GM12878 (cell line): ENCODE measurements around the gene EHBP1. TPM values are rescaled to one million over a fixed set of nuclear protein-coding genes. Genes with fewer than 3 reads are reported as not detected.

Experiments used
- ATAC-seq: fragments of 200-7000 bp; cut with Tn5 transposase; 3 replicates; pipeline ENCODE4 v1.9.1; 2020; ENCODE audit warnings: mild to moderate bottlenecking, moderate library complexity
- BruUV-seq: library from RNA; stranded (reverse); fragments of 400-500 nt; replicated peaks from 2 replicates; lab custom pipeline; 2021; lab: Mats Ljungman, UMichigan
- CTCF ChIA-PET: fragments of 300-600 bp; sonication (Branson Sonifier 250); formaldehyde crosslinking; extraction: SDS; loops from one replicate; lab custom pipeline; 2021; ENCODE audit warnings: inconsistent platforms; lab: Yijun Ruan, JAX
- POLR2A ChIA-PET: fragments of 350-600 bp; formaldehyde crosslinking; extraction: SDS; loops from one replicate; lab custom pipeline; 2021; ENCODE audit warnings: inconsistent platforms; lab: Charles Lee
- RAD21 ChIA-PET: fragments of 300-600 bp; sonication (Branson Sonifier 250); formaldehyde crosslinking; loops from one replicate; lab custom pipeline; 2023; ENCODE audit warnings: antibody characterized with exemption; ENCODE audit not compliant: unreplicated experiment; lab: Charles Lee
- SMC1A ChIA-PET: fragments of 300-600 bp; sonication (Branson Sonifier 250); formaldehyde crosslinking; loops from one replicate; lab custom pipeline; 2023; ENCODE audit not compliant: unreplicated experiment, uncharacterized antibody; lab: Charles Lee
- DNase-seq: peaks from one replicate; pipeline ENCODE4 v3.0.0-alpha.2; 2011; ENCODE audit warnings: low read depth, low spot score
- FAIRE-seq: peaks from 3 replicates; lab custom pipeline; 2011; peaks lifted over from hg19 to GRCh38; lab: Jason Lieb, UNC
- H2AFZ ChIP-seq: 2 replicates; pipeline ENCODE4 v1.6.0; 2011; ENCODE audit warnings: low read depth, low read length, control low read depth; ENCODE audit not compliant: control insufficient read depth
- H3K27ac ChIP-seq: 2 replicates; pipeline ENCODE4 v1.5.1; 2011; ENCODE audit warnings: control low read depth; ENCODE audit not compliant: control insufficient read depth, insufficient read depth
- H3K27me3 ChIP-seq, 2 experiments: replicated peaks in 1 of 2; 2 replicates each; pipeline versions ENCODE4 v1.6.0 to v1.6.1; 2011; ENCODE audit warnings: low read length in 1 of 2; ENCODE audit not compliant: control insufficient read depth in 2 of 2, insufficient read depth in 2 of 2
- H3K36me3 ChIP-seq, 2 experiments: 2 replicates each; pipeline ENCODE4 v1.5.1; 2011; ENCODE audit warnings: low read length in 1 of 2; ENCODE audit not compliant: control insufficient read depth in 2 of 2, insufficient read depth in 2 of 2
- H3K4me1 ChIP-seq: 2 replicates; pipeline ENCODE4 v1.6.1; 2011; ENCODE audit warnings: mild to moderate bottlenecking, low read length, moderate library complexity, mixed read lengths; ENCODE audit not compliant: control insufficient read depth, insufficient read depth
- H3K4me2 ChIP-seq: 2 replicates; pipeline ENCODE4 v1.6.0; 2011; ENCODE audit warnings: control low read depth; ENCODE audit not compliant: control insufficient read depth, insufficient read depth
- H3K4me3 ChIP-seq: fragments of 200-600 bp; sonication (generic); 2 replicates; pipeline ENCODE4 v1.5.1; 2016
- H3K79me2 ChIP-seq: 2 replicates; pipeline ENCODE4 v1.6.0; 2011; ENCODE audit warnings: low read length; ENCODE audit not compliant: control insufficient read depth, insufficient read depth
- H3K9ac ChIP-seq: 2 replicates; pipeline ENCODE4 v1.8.0; 2011; ENCODE audit warnings: low read length, control low read depth, mixed read lengths; ENCODE audit not compliant: control insufficient read depth, insufficient read depth
- H3K9me3 ChIP-seq: replicated peaks from 3 replicates; pipeline ENCODE4 v1.5.1; 2011; ENCODE audit warnings: mild to moderate bottlenecking, low read length; ENCODE audit not compliant: control insufficient read depth, insufficient read depth
- H4K20me1 ChIP-seq: 2 replicates; pipeline ENCODE4 v1.6.0; 2011; ENCODE audit not compliant: control insufficient read depth, insufficient read depth
- CTCF ChIP-seq, 3 experiments: IDR thresholded peaks in 2 of 3; conservative IDR thresholded peaks in 1 of 3; 2 replicates each; pipeline ENCODE4 v1.5.1; 2011; ENCODE audit warnings: low read depth in 3 of 3, low read length in 3 of 3, mild to moderate bottlenecking in 3 of 3, control low read depth in 2 of 3, moderate library complexity in 2 of 3, inconsistent platforms in 1 of 3, mixed read lengths in 1 of 3; ENCODE audit not compliant: control insufficient read depth in 2 of 3, insufficient read depth in 1 of 3; ENCODE audit errors: extremely low read depth in 1 of 3
- E2F4 ChIP-seq: IDR thresholded peaks from 2 replicates; pipeline ENCODE4 v1.6.1; 2012; ENCODE audit warnings: low read depth, low read length, improper control_type of control experiment
- E4F1 ChIP-seq: fragments of 450-650 bp; IDR thresholded peaks from 2 replicates; pipeline ENCODE4 v1.6.1; 2018; ENCODE audit warnings: borderline replicate concordance, mild to moderate bottlenecking; ENCODE audit not compliant: partially characterized antibody
- HDAC6 ChIP-seq: fragments of 200-600 bp; sonication (generic); IDR thresholded peaks from one replicate; pipeline ENCODE4 v1.8.0; 2017; ENCODE audit warnings: antibody characterized with exemption; ENCODE audit not compliant: unreplicated experiment
- KLF5 ChIP-seq: fragments of 450-650 bp; IDR thresholded peaks from 2 replicates; pipeline ENCODE4 v1.6.1; 2014; ENCODE audit warnings: mild to moderate bottlenecking; ENCODE audit not compliant: partially characterized antibody
- RBBP5 ChIP-seq: fragments of 200-600 bp; sonication (generic); conservative IDR thresholded peaks from 2 replicates; pipeline ENCODE4 v1.6.1; 2016
- RUNX3 ChIP-seq: IDR thresholded peaks from 2 replicates; pipeline ENCODE4 v1.6.1; 2012; ENCODE audit warnings: low read length, inconsistent platforms
- SMAD5 ChIP-seq: IDR thresholded peaks from 2 replicates; pipeline ENCODE4 v1.6.1; 2016; ENCODE audit warnings: antibody characterized with exemption, low read depth
- SP1 ChIP-seq: IDR thresholded peaks from one replicate; pipeline ENCODE4 v1.6.1; 2011; ENCODE audit warnings: low read depth, low read length
- ZNF622 ChIP-seq: fragments of 450-650 bp; IDR thresholded peaks from 2 replicates; pipeline ENCODE4 v1.6.1; 2017; ENCODE audit warnings: mild to moderate bottlenecking, inconsistent platforms
- ZNF687 ChIP-seq: fragments of 450-650 bp; IDR thresholded peaks from 2 replicates; pipeline ENCODE4 v1.6.1; 2017; ENCODE audit warnings: mild to moderate bottlenecking, moderate library complexity
- WGBS: methylation state at CpG from one replicate; pipeline ENCODE4 v1.1.6; 2016; ENCODE audit warnings: low lambda C conversion rate; ENCODE audit not compliant: insufficient replicate concordance, insufficient coverage; ENCODE audit errors: missing lambda C conversion rate; 5-methylcytosine and 5-hydroxymethylcytosine counted together
- in situ Hi-C: fragments of 300-500 bp; cut with MboI; formaldehyde crosslinking; loops from 9 replicates; pipeline ENCODE4 v1.14.3; 2018; ENCODE audit warnings: mixed read lengths
- intact Hi-C: fragments of 100-400 bp; cut with micrococcal nuclease; formaldehyde crosslinking; loops from one replicate; pipeline ENCODE4 v1.14.2; 2022; ENCODE audit not compliant: unreplicated experiment
- polyA plus RNA-seq, 11 experiments: library from polyadenylated mRNA; depleted of rRNA in 4 of 11; unstranded in 6 of 11; stranded (reverse) in 5 of 11; fragments of >200 nt; fragmentation: Nextera tagmentation in 4 of 11; fragmentation: Illumina TruSeq in 1 of 11; extraction: Ambion mirVana in 4 of 11; extraction: Trizol in 1 of 11; gene quantifications; 1 replicate in 1 of 11; 2 replicates in 10 of 11; pipeline versions ENCODE4 v1.2.1 to v1.2.3, GENCODE V29; 2011 to 2016; ENCODE audit warnings: inconsistent platforms in 2 of 11, missing spikeins in 2 of 11, low read depth in 1 of 11
- total RNA-seq, 4 experiments: library from RNA; depleted of rRNA in 3 of 4; stranded (reverse); fragments of >200 nt in 3 of 4; fragmentation: Illumina TruSeq in 1 of 4; extraction: Trizol in 1 of 4; gene quantifications; 2 replicates each; pipeline versions ENCODE4 v1.2.1 to v1.2.3, GENCODE V29; 2013 to 2021

EHBP1 gene
- total and polyA plus RNA-seq, 10 of the 15 experiments (the other 5 are each of a cell fraction or from before 2014, with no cell fraction given) = 5.7 to 26.1 (median 13.6) TPM

- no peak overlapping the region for H3K4me2 ChIP-seq
- H4K20me1 ChIP-seq = no peaks in the 10 kb centered on the region
- TF ChIP-seq SP1 (no peak), CTCF (IDR thresholded peaks at IDR 0.05 in 2 of 3, conservative IDR thresholded peaks at IDR 0.05 in 1 of 3; ENCODE audit: control insufficient read depth in 2 of 3, extremely low read depth in 1 of 3, insufficient read depth in 1 of 3, low read depth in 3 of 3, low read length in 3 of 3) (no peak), ZNF687 (no peak), SMAD5 (no peak), E2F4 (no peak), RBBP5 (no peak), RUNX3 (no peak), KLF5 (no peak), HDAC6 (no peak), ZNF622 (no peak), E4F1 (no peak)
- TF ChIP-seq, all 136 proteins: peak for 0
- Histone ChIP-seq H3K79me2 (no peaks in the 10 kb centered on the region), H3K27me3 (no peaks in the 10 kb centered on the region), H3K9me3 (peaks cover 2% of the 10 kb centered on the region; the same call in 1 of the 3 replicates), H3K4me3 (no peak overlapping the region), H3K4me1 (no peaks in the 10 kb centered on the region), H2AFZ (no peak overlapping the region), H3K36me3 (no peaks in the 10 kb centered on the region), H3K27ac (no peak overlapping the region), H3K9ac (no peak overlapping the region)
- BruUV-seq = no TSS peak
- ATAC-seq = no peak
- ChIA-PET RAD21 (interaction anchor here (0.6 to 12.5 kb wide), 2 partner anchors 313 to 449 kb away, joined by 3 to 183 read pairs; no protein-coding TSS in a partner anchor), POLR2A (no interaction called here), SMC1A (interaction anchor here (1.1 to 4.4 kb wide), 7 partner anchors 24 to 314 kb away, joined by 3 to 29 read pairs (median 4); no protein-coding TSS in a partner anchor), CTCF (interaction anchor here (0.6 to 5.0 kb wide), 3 partner anchors 52 to 359 kb away, joined by 3 to 33 read pairs (median 3); no protein-coding TSS in a partner anchor)
- no peak for FAIRE-seq
- no peak for DNase-seq
- WGBS = 73% methylated on average over 4 of the region's 4 CpGs
- in situ Hi-C loops = loop anchor here (5.0 kb wide), 2 partner anchors 313 to 853 kb away; no protein-coding TSS in a partner anchor
- intact Hi-C loops = no loop called here
Measured at GRCh38 chr2:62770629-62771028, 65.1 kb downstream of the EHBP1 start.
